Measurements from ENCODE around the gene MMP20.
A peak's percentile ranks its signal among the peaks of the same experiment; 100 is the strongest.

The MMP20 gene

DNA sequence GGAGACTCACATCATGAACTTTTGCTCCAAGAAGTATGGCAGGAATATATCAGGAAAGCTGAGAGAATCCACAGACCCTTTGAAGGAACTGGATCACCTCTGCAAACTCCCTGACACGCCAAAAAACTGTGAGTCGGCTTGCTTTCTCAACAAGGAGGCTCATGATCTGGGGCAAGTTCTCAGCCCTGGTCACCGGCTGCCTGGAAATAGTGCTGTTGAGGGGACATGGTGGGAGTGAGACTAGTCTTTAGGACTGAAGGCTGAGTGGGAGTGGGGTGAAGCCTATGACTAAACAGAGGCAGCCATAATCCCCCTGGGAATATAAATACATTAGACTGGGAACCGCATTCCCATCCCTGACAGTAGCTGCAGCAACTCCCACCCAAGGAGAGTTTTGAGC lies 86.2 kb downstream of the MMP20 start:
- DNase-seq, result no peak
- in situ Hi-C loops (cut with HindIII; ENCODE audit: low pct_ligation_motif_present, low pct_unique_long_range_greater_than_20kb, low sequenced_read_pairs), result no loop called here

GRCh38 chr11:102534261-102534872 lies 90.8 kb downstream of the MMP20 start:
- in situ Hi-C loops (cut with HindIII; ENCODE audit: low pct_ligation_motif_present, low pct_unique_long_range_greater_than_20kb, low sequenced_read_pairs), result no loop called here
- no peak for DNase-seq

GRCh38 chr11:102530558-102530957 lies 94.6 kb downstream of the MMP20 start, which contains the start of gene MMP7:
TSS of gene MMP7 (minus strand) at chr11:102530747. CDS start at chr11:102530700, 47 bp downstream.
- peak; percentile 55 for DNase-seq
- in situ Hi-C loops (cut with HindIII; ENCODE audit: low pct_ligation_motif_present, low pct_unique_long_range_greater_than_20kb, low sequenced_read_pairs), result no loop called here

DNA sequence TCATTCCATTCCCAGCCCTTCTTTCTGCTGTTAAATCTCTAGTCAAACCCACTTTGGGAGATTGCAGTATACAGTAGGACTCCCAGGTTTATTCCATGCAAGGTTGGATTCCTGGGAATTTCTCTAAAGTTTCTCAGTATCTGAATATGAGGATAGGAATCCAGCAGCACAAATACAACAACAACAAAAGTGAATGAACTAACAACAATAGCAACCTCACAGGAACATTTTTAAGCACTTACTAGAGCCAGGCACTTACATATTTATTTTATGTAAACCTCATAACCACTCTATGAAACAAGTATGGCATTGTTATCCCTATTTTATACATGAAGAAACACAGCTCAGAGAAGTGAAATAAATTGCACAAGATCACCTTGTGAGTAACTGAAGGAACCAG lies 96.5 kb downstream of the MMP20 start:
- DNase-seq, result no peak
- in situ Hi-C loops (cut with HindIII; ENCODE audit: low pct_ligation_motif_present, low pct_unique_long_range_greater_than_20kb, low sequenced_read_pairs), result no loop called here

DNA sequence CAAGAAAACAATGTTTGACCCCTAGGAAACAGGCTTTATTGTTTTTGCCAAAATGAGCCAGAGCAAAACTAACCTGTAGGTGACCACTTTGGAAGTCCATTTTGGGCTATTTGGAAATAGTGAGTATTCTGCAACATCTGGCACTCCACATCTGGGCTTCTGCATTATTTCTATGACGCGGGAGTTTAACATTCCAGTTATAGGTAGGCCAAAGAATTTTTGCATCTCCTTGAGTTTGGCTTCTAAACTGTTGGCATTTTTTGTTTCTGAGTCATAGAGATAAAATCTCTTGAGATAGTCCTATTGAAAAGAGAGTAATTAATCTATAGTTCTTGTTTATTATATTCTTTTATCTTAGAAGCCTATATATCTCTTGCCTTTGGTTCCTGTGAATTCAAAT lies 97.4 kb downstream of the MMP20 start:
- in situ Hi-C loops (cut with HindIII; ENCODE audit: low pct_ligation_motif_present, low pct_unique_long_range_greater_than_20kb, low sequenced_read_pairs), result no loop called here
- peak; percentile 4 for DNase-seq

- in situ Hi-C loops (cut with HindIII; ENCODE audit: low pct_ligation_motif_present, low pct_unique_long_range_greater_than_20kb, low sequenced_read_pairs), result no loop called here
- no peak for DNase-seq
These were observed 98.1 kb downstream of the MMP20 start for GRCh38 chr11:102527041-102527440.

Measured in ACHN (cell line).